ENCODE results near the gene EIF2S2.

EIF2S2 gene

DNA sequence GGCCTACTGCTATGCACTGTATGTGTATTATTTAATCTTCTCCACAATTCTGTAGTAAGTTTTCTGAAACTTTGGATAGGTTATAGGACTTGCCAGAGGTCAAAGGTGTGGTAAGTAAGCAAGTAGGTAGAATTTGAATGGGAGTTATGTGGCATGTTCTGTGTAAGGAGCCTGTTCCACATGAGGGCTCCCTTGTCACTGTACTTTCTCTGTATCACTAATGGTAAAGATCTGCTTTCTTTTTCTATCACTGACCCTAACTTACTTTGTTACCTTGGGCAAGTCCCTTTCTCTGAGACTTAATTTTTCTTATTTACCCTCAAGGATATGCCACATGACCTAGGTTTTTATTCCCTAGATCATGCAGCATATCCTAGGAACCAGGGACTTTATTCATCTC lies 50.3 kb downstream of the EIF2S2 start:
- CTCF ChIA-PET: no interaction called here
- POLR2A ChIA-PET: no interaction called here
- H3K4me1 ChIP-seq (ENCODE audit: control insufficient read depth, insufficient read depth, low read length): no peaks in the 10 kb centered on the region

GRCh38 chr20:34060970-34061369 lies 51.1 kb downstream of the EIF2S2 start:
- Histone ChIP-seq H3K4me1 (ENCODE audit: control insufficient read depth, insufficient read depth, low read length) (no peaks in the 10 kb centered on the region), H3K27ac (ENCODE audit: extremely low read depth, low read depth, low read length) (no peak overlapping the region), H3K9me3 (ENCODE audit: control insufficient read depth, insufficient read depth, low read depth, low read length) (no peaks in the 10 kb centered on the region), H3K4me3 (ENCODE audit: low read depth, low read length) (no peak overlapping the region), H3K36me3 (ENCODE audit: control insufficient read depth in 2 of 2, insufficient read depth in 1 of 2, low read length in 2 of 2) (peaks cover 0 to 14% of the 10 kb centered on the region in 2 experiments; a peak in 1 of 3 replicates)
- POLR2A ChIA-PET: no interaction called here
- no peak for TF ChIP-seq ZBTB10 (tag by site-specific recombination; IDR thresholded peaks at IDR 0.05)
- TF ChIP-seq ZNF416 (tag by site-specific recombination; IDR thresholded peaks at IDR 0.05): no peak
- TF ChIP-seq, protein P1, sequence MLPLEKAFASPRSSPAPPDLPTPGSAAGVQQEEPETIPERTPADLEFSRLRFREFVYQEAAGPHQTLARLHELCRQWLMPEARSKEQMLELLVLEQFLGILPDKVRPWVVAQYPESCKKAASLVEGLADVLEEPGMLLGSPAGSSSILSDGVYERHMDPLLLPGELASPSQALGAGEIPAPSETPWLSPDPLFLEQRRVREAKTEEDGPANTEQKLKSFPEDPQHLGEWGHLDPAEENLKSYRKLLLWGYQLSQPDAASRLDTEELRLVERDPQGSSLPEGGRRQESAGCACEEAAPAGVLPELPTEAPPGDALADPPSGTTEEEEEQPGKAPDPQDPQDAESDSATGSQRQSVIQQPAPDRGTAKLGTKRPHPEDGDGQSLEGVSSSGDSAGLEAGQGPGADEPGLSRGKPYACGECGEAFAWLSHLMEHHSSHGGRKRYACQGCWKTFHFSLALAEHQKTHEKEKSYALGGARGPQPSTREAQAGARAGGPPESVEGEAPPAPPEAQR (tag by site-specific recombination; IDR thresholded peaks at IDR 0.05): no peak
- no peak for TF ChIP-seq GLI4 (tag by site-specific recombination; IDR thresholded peaks at IDR 0.05)
- TF ChIP-seq ZBTB48 (tag by site-specific recombination; IDR thresholded peaks at IDR 0.05): no peak
- no peak for TF ChIP-seq ZNF621 (tag by site-specific recombination; IDR thresholded peaks at IDR 0.05)
- TF ChIP-seq, protein P2, sequence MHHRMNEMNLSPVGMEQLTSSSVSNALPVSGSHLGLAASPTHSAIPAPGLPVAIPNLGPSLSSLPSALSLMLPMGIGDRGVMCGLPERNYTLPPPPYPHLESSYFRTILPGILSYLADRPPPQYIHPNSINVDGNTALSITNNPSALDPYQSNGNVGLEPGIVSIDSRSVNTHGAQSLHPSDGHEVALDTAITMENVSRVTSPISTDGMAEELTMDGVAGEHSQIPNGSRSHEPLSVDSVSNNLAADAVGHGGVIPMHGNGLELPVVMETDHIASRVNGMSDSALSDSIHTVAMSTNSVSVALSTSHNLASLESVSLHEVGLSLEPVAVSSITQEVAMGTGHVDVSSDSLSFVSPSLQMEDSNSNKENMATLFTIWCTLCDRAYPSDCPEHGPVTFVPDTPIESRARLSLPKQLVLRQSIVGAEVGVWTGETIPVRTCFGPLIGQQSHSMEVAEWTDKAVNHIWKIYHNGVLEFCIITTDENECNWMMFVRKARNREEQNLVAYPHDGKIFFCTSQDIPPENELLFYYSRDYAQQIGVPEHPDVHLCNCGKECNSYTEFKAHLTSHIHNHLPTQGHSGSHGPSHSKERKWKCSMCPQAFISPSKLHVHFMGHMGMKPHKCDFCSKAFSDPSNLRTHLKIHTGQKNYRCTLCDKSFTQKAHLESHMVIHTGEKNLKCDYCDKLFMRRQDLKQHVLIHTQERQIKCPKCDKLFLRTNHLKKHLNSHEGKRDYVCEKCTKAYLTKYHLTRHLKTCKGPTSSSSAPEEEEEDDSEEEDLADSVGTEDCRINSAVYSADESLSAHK (tag by site-specific recombination; IDR thresholded peaks at IDR 0.05): no peak
- TF ChIP-seq ZNF837 (tag by site-specific recombination; IDR thresholded peaks at IDR 0.05): no peak
- no peak for TF ChIP-seq ZNF544 (tag by site-specific recombination; IDR thresholded peaks at IDR 0.05)
- no peak for TF ChIP-seq MEIS1 (CRISPR knock-in tag; IDR thresholded peaks at IDR 0.05; ENCODE audit: borderline replicate concordance)
- TF ChIP-seq ZNF664 (tag by site-specific recombination; IDR thresholded peaks at IDR 0.05): no peak
- no peak for TF ChIP-seq ZNF155 (tag by site-specific recombination; IDR thresholded peaks at IDR 0.05)
- no peak for TF ChIP-seq PRDM6 (tag by site-specific recombination; IDR thresholded peaks at IDR 0.05)
- TF ChIP-seq ZNF114 (tag by site-specific recombination; IDR thresholded peaks at IDR 0.05): no peak
- CTCF ChIA-PET: interaction anchor here (0.6 kb wide), 1 partner anchor 18 kb away, joined by 3 read pairs; no protein-coding TSS in a partner anchor

More for the DNA sequence above, 50.3 kb downstream of the EIF2S2 start:
- TF ChIP-seq ZNF664 (tag by site-specific recombination; IDR thresholded peaks at IDR 0.05) (no peak), ZNF274 (IDR thresholded peaks at IDR 0.05; ENCODE audit: low read length) (no peak), ZNF274 (tag by site-specific recombination; IDR thresholded peaks at IDR 0.05; ENCODE audit: borderline replicate concordance) (no peak), ZNF560 (tag by site-specific recombination; IDR thresholded peaks at IDR 0.05; ENCODE audit: borderline replicate concordance) (no peak), ZFP41 (tag by site-specific recombination; IDR thresholded peaks at IDR 0.05; ENCODE audit: borderline replicate concordance) (no peak), ZNF302 (tag by site-specific recombination; IDR thresholded peaks at IDR 0.05; ENCODE audit: low read depth) (no peak), ZNF248 (tag by site-specific recombination; IDR thresholded peaks at IDR 0.05) (no peak), ZNF292 (tag by site-specific recombination; IDR thresholded peaks at IDR 0.05; ENCODE audit: borderline replicate concordance, low read depth) (no peak), ZNF394 (tag by site-specific recombination; IDR thresholded peaks at IDR 0.05; ENCODE audit: borderline replicate concordance) (no peak), ZNF660 (tag by site-specific recombination; IDR thresholded peaks at IDR 0.05) (no peak), ZNF404 (tag by site-specific recombination; IDR thresholded peaks at IDR 0.05) (no peak), ZNF629 (tag by site-specific recombination; IDR thresholded peaks at IDR 0.05) (no peak), ZNF621 (tag by site-specific recombination; IDR thresholded peaks at IDR 0.05) (no peak)
- TF ChIP-seq, protein P3, sequence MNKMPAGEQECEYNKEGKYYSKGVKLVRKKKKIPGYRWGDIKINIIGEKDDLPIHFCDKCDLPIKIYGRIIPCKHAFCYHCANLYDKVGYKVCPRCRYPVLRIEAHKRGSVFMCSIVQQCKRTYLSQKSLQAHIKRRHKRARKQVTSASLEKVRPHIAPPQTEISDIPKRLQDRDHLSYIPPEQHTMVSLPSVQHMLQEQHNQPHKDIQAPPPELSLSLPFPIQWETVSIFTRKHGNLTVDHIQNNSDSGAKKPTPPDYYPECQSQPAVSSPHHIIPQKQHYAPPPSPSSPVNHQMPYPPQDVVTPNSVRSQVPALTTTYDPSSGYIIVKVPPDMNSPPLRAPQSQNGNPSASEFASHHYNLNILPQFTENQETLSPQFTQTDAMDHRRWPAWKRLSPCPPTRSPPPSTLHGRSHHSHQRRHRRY (tag by site-specific recombination; IDR thresholded peaks at IDR 0.05): no peak
- Histone ChIP-seq H3K27ac (ENCODE audit: extremely low read depth, low read depth, low read length) (no peak overlapping the region), H3K9me3 (ENCODE audit: control insufficient read depth, insufficient read depth, low read depth, low read length) (no peaks in the 10 kb centered on the region), H3K36me3 (ENCODE audit: control insufficient read depth in 2 of 2, insufficient read depth in 1 of 2, low read length in 2 of 2) (peaks cover 0 to 14% of the 10 kb centered on the region in 2 experiments; a peak in 1 of 3 replicates), H3K4me3 (ENCODE audit: low read depth, low read length) (no peak overlapping the region)

Measured in HEK293 (cell line).